HG02678 (cell line): ENCODE data around the gene IP6K3.
A peak's percentile ranks its signal among the peaks of the same experiment; 100 is the strongest.

Source experiments
- ATAC-seq: cut with Tn5 transposase; IDR thresholded peaks from one replicate; pipeline ENCODE4 v1.9.1; 2021; ENCODE audit warnings: mild to moderate bottlenecking, moderate library complexity; ENCODE audit not compliant: unreplicated experiment

The IP6K3 gene

GRCh38 chr6:33777398-33778388 lies 31.0 kb upstream of the IP6K3 start:
- ATAC-seq: no peak

GRCh38 chr6:33776764-33777163 lies 30.1 kb upstream of the IP6K3 start:
- ATAC-seq: no peak

- ATAC-seq: no peak
Measured at GRCh38 chr6:33776186-33776585, 29.5 kb upstream of the IP6K3 start.

GRCh38 chr6:33774774-33775173 lies 28.1 kb upstream of the IP6K3 start:
- no peak for ATAC-seq

GRCh38 chr6:33772902-33773472 lies 26.3 kb upstream of the IP6K3 start:
- ATAC-seq: no peak

- no peak for ATAC-seq
Measured at GRCh38 chr6:33772082-33772830, 25.6 kb upstream of the IP6K3 start.

- peak; percentile 43 for ATAC-seq
Measured at GRCh38 chr6:33771146-33772081, 24.7 kb upstream of the IP6K3 start.

- no peak for ATAC-seq
Measured at GRCh38 chr6:33770833-33771145, 24.1 kb upstream of the IP6K3 start.

- no peak for ATAC-seq
Measured at GRCh38 chr6:33770124-33770832, 23.6 kb upstream of the IP6K3 start.

GRCh38 chr6:33769248-33769821 lies 22.6 kb upstream of the IP6K3 start:
- ATAC-seq: no peak

GRCh38 chr6:33768644-33769120 lies 22.0 kb upstream of the IP6K3 start:
- ATAC-seq: no peak

- no peak for ATAC-seq
Measured at GRCh38 chr6:33766921-33767907, 20.5 kb upstream of the IP6K3 start.

- ATAC-seq: no peak
Measured at GRCh38 chr6:33765368-33765767, 18.7 kb upstream of the IP6K3 start.

- ATAC-seq: no peak
Measured at GRCh38 chr6:33764036-33764435, 17.3 kb upstream of the IP6K3 start.

GRCh38 chr6:33763483-33763882 lies 16.8 kb upstream of the IP6K3 start:
- ATAC-seq: no peak

- ATAC-seq: no peak
Measured at GRCh38 chr6:33762713-33763112, 16.0 kb upstream of the IP6K3 start.

GRCh38 chr6:33761922-33762629 lies 15.4 kb upstream of the IP6K3 start:
- no peak for ATAC-seq

GRCh38 chr6:33761581-33761921 lies 14.8 kb upstream of the IP6K3 start:
- ATAC-seq: no peak
